HEK293 (cell line): ENCODE results near the gene RAC2.

ENCODE experiments used
- CTCF ChIP-seq: fragments of 450-650 bp; formaldehyde crosslinking; IDR thresholded peaks from 2 replicates; pipeline ENCODE4 v1.5.1; 2016; ENCODE audit warnings: missing biosample characterization, missing genetic modification characterization
- EGR2 ChIP-seq: fragments of 450-650 bp; formaldehyde crosslinking; IDR thresholded peaks from 2 replicates; pipeline ENCODE4 v1.5.1; 2016; ENCODE audit warnings: low read depth, missing biosample characterization, missing genetic modification characterization
- FEZF1 ChIP-seq: fragments of 450-650 bp; formaldehyde crosslinking; IDR thresholded peaks from 2 replicates; pipeline ENCODE4 v1.5.1; 2016; ENCODE audit warnings: missing biosample characterization, missing genetic modification characterization
- HOXD13 ChIP-seq: sonication (generic); formaldehyde crosslinking; IDR thresholded peaks from 2 replicates; pipeline ENCODE4 v1.8.0; 2022; ENCODE audit warnings: missing genetic modification reagents, borderline replicate concordance
- INSM2 ChIP-seq: fragments of 450-650 bp; formaldehyde crosslinking; IDR thresholded peaks from 2 replicates; pipeline ENCODE4 v1.5.1; 2016; ENCODE audit warnings: missing biosample characterization, missing genetic modification characterization
- SCRT1 ChIP-seq: fragments of 450-650 bp; formaldehyde crosslinking; IDR thresholded peaks from 2 replicates; pipeline ENCODE4 v1.5.1; 2016; ENCODE audit warnings: missing biosample characterization, missing genetic modification characterization, borderline replicate concordance
- SP2 ChIP-seq: fragments of 450-650 bp; formaldehyde crosslinking; IDR thresholded peaks from 2 replicates; pipeline ENCODE4 v1.5.1; 2016; ENCODE audit warnings: missing biosample characterization, missing genetic modification characterization
- SP7 ChIP-seq: fragments of 450-650 bp; formaldehyde crosslinking; IDR thresholded peaks from 2 replicates; pipeline ENCODE4 v1.5.1; 2016; ENCODE audit warnings: missing biosample characterization, missing genetic modification characterization
- TRIM28 ChIP-seq: IDR thresholded peaks from 2 replicates; pipeline ENCODE4 v1.6.1; 2011; ENCODE audit warnings: low read length, control low read depth, borderline replicate concordance
- ZFHX2 ChIP-seq: fragments of 450-650 bp; formaldehyde crosslinking; conservative IDR thresholded peaks from 2 replicates; pipeline ENCODE4 v1.5.1; 2016; ENCODE audit warnings: missing biosample characterization, missing genetic modification characterization
- ZIC2 ChIP-seq: fragments of 450-650 bp; formaldehyde crosslinking; IDR thresholded peaks from 2 replicates; pipeline ENCODE4 v1.5.1; 2016; ENCODE audit warnings: missing biosample characterization, missing genetic modification characterization
- ZNF133 ChIP-seq: fragments of 450-650 bp; formaldehyde crosslinking; IDR thresholded peaks from 2 replicates; pipeline ENCODE4 v1.5.1; 2016; ENCODE audit warnings: missing biosample characterization, missing genetic modification characterization
- ZNF146 ChIP-seq: fragments of 450-650 bp; formaldehyde crosslinking; IDR thresholded peaks from 2 replicates; pipeline ENCODE4 v1.5.1; 2016; ENCODE audit warnings: missing biosample characterization, missing genetic modification characterization
- ZNF26 ChIP-seq: fragments of 450-650 bp; formaldehyde crosslinking; IDR thresholded peaks from 2 replicates; pipeline ENCODE4 v1.5.1; 2016; ENCODE audit warnings: missing biosample characterization, missing genetic modification characterization
- ZNF266 ChIP-seq: fragments of 450-650 bp; formaldehyde crosslinking; IDR thresholded peaks from 2 replicates; pipeline ENCODE4 v1.5.1; 2016; ENCODE audit warnings: missing biosample characterization, missing genetic modification characterization, low read depth
- ZNF335 ChIP-seq: fragments of 450-650 bp; formaldehyde crosslinking; conservative IDR thresholded peaks from 2 replicates; pipeline ENCODE4 v1.5.1; 2016; ENCODE audit warnings: missing biosample characterization, missing genetic modification characterization
- ZNF366 ChIP-seq: fragments of 450-650 bp; formaldehyde crosslinking; conservative IDR thresholded peaks from 2 replicates; pipeline ENCODE4 v1.5.1; 2016; ENCODE audit warnings: missing biosample characterization, missing genetic modification characterization
- ZNF433 ChIP-seq: fragments of 450-650 bp; formaldehyde crosslinking; IDR thresholded peaks from 2 replicates; pipeline ENCODE4 v1.5.1; 2016; ENCODE audit warnings: missing biosample characterization, missing genetic modification characterization, low read depth
- ZNF514 ChIP-seq: fragments of 450-650 bp; formaldehyde crosslinking; IDR thresholded peaks from 2 replicates; pipeline ENCODE4 v1.5.1; 2016; ENCODE audit warnings: missing biosample characterization, missing genetic modification characterization
- ZNF549 ChIP-seq: fragments of 450-650 bp; IDR thresholded peaks from 2 replicates; pipeline ENCODE4 v1.5.1; 2018; ENCODE audit warnings: missing biosample characterization, missing genetic modification characterization, mild to moderate bottlenecking, inconsistent platforms, moderate library complexity
- ZNF561 ChIP-seq: fragments of 450-650 bp; IDR thresholded peaks from 2 replicates; pipeline ENCODE4 v1.5.1; 2018; ENCODE audit warnings: missing biosample characterization, missing genetic modification characterization, borderline replicate concordance
- ZNF747 ChIP-seq: fragments of 450-650 bp; formaldehyde crosslinking; IDR thresholded peaks from 2 replicates; pipeline ENCODE4 v1.5.1; 2016; ENCODE audit warnings: missing biosample characterization, missing genetic modification characterization
- ZNF792 ChIP-seq: fragments of 450-650 bp; formaldehyde crosslinking; IDR thresholded peaks from 2 replicates; pipeline ENCODE4 v1.5.1; 2016; ENCODE audit warnings: missing biosample characterization, missing genetic modification characterization
- ZSCAN18 ChIP-seq: fragments of 450-650 bp; formaldehyde crosslinking; IDR thresholded peaks from 2 replicates; pipeline ENCODE4 v1.5.1; 2016; ENCODE audit warnings: missing biosample characterization, missing genetic modification characterization
- TF ChIP-seq, protein P1 (sequence below): fragments of 450-650 bp; formaldehyde crosslinking; IDR thresholded peaks from 2 replicates; pipeline ENCODE4 v1.5.1; 2016; ENCODE audit warnings: missing biosample characterization, missing genetic modification characterization
- TF ChIP-seq, protein P2 (sequence below): fragments of 450-650 bp; formaldehyde crosslinking; IDR thresholded peaks from 2 replicates; pipeline ENCODE4 v1.5.1; 2017; ENCODE audit warnings: missing biosample characterization, missing genetic modification characterization
- TF ChIP-seq, protein P3 (sequence below): fragments of 450-650 bp; formaldehyde crosslinking; IDR thresholded peaks from 2 replicates; pipeline ENCODE4 v1.5.1; 2017; ENCODE audit warnings: missing biosample characterization, missing genetic modification characterization
- TF ChIP-seq, protein P4 (sequence below): fragments of 450-650 bp; formaldehyde crosslinking; IDR thresholded peaks from 2 replicates; pipeline ENCODE4 v1.5.1; 2016; ENCODE audit warnings: missing biosample characterization, missing genetic modification characterization

RAC2 gene

GRCh38 chr22:37212174-37212906 lies 31.7 kb downstream of the RAC2 start, which contains the start of gene SSTR3 (continued):
- TF ChIP-seq CTCF (no peak), ZNF792 (tag by site-specific recombination) (no peak), ZNF549 (no peak), ZNF747 (no peak), INSM2 (tag by site-specific recombination) (no peak), ZNF133 (tag by site-specific recombination) (no peak), HOXD13 (no peak), ZNF266 (peak; percentile 17; the same call in 1 of the 2 replicates), SP7 (tag by site-specific recombination) (no peak), SCRT1 (tag by site-specific recombination) (no peak), SP2 (peak; percentile 9; the same call in 1 of the 2 replicates), ZIC2 (tag by site-specific recombination) (no peak), ZFHX2 (tag by site-specific recombination) (peak; percentile 95), ZNF514 (tag by site-specific recombination) (no peak), ZNF433 (tag by site-specific recombination) (no peak), ZSCAN18 (tag by site-specific recombination) (no peak), ZNF366 (peak; percentile 69), ZNF26 (tag by site-specific recombination) (no peak), ZNF561 (no peak), EGR2 (tag by site-specific recombination) (peak; percentile 99), FEZF1 (tag by site-specific recombination) (no peak), TRIM28 (no peak), ZNF146 (tag by site-specific recombination) (no peak), ZNF335 (tag by site-specific recombination) (no peak)
- TF ChIP-seq, protein P1, sequence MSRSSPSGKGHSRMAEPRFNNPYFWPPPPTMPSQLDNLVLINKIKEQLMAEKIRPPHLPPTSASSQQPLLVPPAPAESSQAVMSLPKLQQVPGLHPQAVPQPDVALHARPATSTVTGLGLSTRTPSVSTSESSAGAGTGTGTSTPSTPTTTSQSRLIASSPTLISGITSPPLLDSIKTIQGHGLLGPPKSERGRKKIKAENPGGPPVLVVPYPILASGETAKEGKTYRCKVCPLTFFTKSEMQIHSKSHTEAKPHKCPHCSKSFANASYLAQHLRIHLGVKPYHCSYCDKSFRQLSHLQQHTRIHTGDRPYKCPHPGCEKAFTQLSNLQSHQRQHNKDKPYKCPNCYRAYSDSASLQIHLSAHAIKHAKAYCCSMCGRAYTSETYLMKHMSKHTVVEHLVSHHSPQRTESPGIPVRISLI (tag by site-specific recombination): no peak
- TF ChIP-seq, protein P2, sequence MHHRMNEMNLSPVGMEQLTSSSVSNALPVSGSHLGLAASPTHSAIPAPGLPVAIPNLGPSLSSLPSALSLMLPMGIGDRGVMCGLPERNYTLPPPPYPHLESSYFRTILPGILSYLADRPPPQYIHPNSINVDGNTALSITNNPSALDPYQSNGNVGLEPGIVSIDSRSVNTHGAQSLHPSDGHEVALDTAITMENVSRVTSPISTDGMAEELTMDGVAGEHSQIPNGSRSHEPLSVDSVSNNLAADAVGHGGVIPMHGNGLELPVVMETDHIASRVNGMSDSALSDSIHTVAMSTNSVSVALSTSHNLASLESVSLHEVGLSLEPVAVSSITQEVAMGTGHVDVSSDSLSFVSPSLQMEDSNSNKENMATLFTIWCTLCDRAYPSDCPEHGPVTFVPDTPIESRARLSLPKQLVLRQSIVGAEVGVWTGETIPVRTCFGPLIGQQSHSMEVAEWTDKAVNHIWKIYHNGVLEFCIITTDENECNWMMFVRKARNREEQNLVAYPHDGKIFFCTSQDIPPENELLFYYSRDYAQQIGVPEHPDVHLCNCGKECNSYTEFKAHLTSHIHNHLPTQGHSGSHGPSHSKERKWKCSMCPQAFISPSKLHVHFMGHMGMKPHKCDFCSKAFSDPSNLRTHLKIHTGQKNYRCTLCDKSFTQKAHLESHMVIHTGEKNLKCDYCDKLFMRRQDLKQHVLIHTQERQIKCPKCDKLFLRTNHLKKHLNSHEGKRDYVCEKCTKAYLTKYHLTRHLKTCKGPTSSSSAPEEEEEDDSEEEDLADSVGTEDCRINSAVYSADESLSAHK (tag by site-specific recombination): no peak
- TF ChIP-seq, protein P3, sequence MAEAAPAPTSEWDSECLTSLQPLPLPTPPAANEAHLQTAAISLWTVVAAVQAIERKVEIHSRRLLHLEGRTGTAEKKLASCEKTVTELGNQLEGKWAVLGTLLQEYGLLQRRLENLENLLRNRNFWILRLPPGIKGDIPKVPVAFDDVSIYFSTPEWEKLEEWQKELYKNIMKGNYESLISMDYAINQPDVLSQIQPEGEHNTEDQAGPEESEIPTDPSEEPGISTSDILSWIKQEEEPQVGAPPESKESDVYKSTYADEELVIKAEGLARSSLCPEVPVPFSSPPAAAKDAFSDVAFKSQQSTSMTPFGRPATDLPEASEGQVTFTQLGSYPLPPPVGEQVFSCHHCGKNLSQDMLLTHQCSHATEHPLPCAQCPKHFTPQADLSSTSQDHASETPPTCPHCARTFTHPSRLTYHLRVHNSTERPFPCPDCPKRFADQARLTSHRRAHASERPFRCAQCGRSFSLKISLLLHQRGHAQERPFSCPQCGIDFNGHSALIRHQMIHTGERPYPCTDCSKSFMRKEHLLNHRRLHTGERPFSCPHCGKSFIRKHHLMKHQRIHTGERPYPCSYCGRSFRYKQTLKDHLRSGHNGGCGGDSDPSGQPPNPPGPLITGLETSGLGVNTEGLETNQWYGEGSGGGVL (tag by site-specific recombination): peak; percentile 83
- TF ChIP-seq, protein P4, sequence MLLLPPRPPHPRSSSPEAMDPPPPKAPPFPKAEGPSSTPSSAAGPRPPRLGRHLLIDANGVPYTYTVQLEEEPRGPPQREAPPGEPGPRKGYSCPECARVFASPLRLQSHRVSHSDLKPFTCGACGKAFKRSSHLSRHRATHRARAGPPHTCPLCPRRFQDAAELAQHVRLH (tag by site-specific recombination): no peak
